Esophagus muscularis mucosa (tissue), 4 donors: ENCODE data around the gene APOBR. TPM values are rescaled to one million over a fixed set of nuclear protein-coding genes. Genes with fewer than 3 reads are reported as not detected.

Experiments
- DNase-seq: peaks from one replicate; pipeline ENCODE4 v3.0.0-alpha.2; 2017; ENCODE audit errors: extremely low spot score
- H3K27ac ChIP-seq, 4 donors: fragments of 200-600 bp; sonication (generic); replicated peaks in 1 of 4; 1 replicate in 3 of 4; 2 replicates in 1 of 4; pipeline ENCODE4 v1.5.1; 2016 to 2019; ENCODE audit warnings: mild to moderate bottlenecking in 1 of 4
- H3K27me3 ChIP-seq, 4 donors: fragments of 200-600 bp; sonication (generic); one replicate each; pipeline versions ENCODE4 v1.5.1 to v1.6.0; 2016 to 2019
- H3K36me3 ChIP-seq, 4 donors: fragments of 200-600 bp; sonication (generic); one replicate each; pipeline ENCODE4 v1.5.1; 2016 to 2019
- H3K4me1 ChIP-seq, 4 donors: fragments of 200-600 bp; sonication (generic); one replicate each; pipeline ENCODE4 v1.5.1; 2016 to 2019
- H3K4me3 ChIP-seq, 4 donors: fragments of 200-600 bp; sonication (generic); 1 replicate in 2 of 4; 2 replicates in 2 of 4; pipeline ENCODE4 v1.5.1; 2016 to 2019; ENCODE audit warnings: mild to moderate bottlenecking in 4 of 4, moderate library complexity in 1 of 4
- H3K9me3 ChIP-seq, 4 donors: fragments of 200-600 bp; sonication (generic); 1 replicate in 3 of 4; 2 replicates in 1 of 4; pipeline ENCODE4 v1.5.1; 2016 to 2019
- EP300 ChIP-seq: sonication (generic); formaldehyde crosslinking; IDR thresholded peaks from one replicate; pipeline ENCODE4 v1.6.1; 2017; ENCODE audit warnings: antibody characterized with exemption
- POLR2A ChIP-seq: fragments of 450-650 bp; IDR thresholded peaks from one replicate; pipeline ENCODE4 v1.6.1; 2017; ENCODE audit warnings: antibody characterized with exemption, moderate library complexity, mild to moderate bottlenecking, low read depth
- POLR2AphosphoS5 ChIP-seq, 2 donors: sonication (generic); formaldehyde crosslinking; IDR thresholded peaks; one replicate each; pipeline ENCODE4 v1.6.1; 2017; ENCODE audit warnings: antibody characterized with exemption in 2 of 2
- WGBS: methylation state at CpG from one replicate; pipeline ENCODE4 v1.1.5; 2018; 5-methylcytosine and 5-hydroxymethylcytosine counted together
- intact Hi-C: fragments of 100-400 bp; cut with DNase I; formaldehyde crosslinking; loops from one replicate; pipeline ENCODE4 v1.15.1; 2023
- total RNA-seq, 4 donors: library from RNA; depleted of rRNA; stranded (reverse); fragments of >200 nt; gene quantifications; one replicate each; pipeline versions ENCODE4 v1.1.0 to v1.2.1, GENCODE V29; 2016
- TF ChIP-seq, protein P1 (sequence below), 3 experiments: fragments of 200-600 bp in 2 of 3; fragments of 450-650 bp in 1 of 3; sonication (generic) in 2 of 3; IDR thresholded peaks; one replicate each; pipeline ENCODE4 v1.5.1; 2017 to 2019; ENCODE audit warnings: antibody characterized with exemption in 3 of 3, mild to moderate bottlenecking in 2 of 3, moderate library complexity in 1 of 3

Gene APOBR
- total RNA-seq, 4 donors from 2014 or later = 0.83 to 3.5 (median 1.6) TPM

DNA sequence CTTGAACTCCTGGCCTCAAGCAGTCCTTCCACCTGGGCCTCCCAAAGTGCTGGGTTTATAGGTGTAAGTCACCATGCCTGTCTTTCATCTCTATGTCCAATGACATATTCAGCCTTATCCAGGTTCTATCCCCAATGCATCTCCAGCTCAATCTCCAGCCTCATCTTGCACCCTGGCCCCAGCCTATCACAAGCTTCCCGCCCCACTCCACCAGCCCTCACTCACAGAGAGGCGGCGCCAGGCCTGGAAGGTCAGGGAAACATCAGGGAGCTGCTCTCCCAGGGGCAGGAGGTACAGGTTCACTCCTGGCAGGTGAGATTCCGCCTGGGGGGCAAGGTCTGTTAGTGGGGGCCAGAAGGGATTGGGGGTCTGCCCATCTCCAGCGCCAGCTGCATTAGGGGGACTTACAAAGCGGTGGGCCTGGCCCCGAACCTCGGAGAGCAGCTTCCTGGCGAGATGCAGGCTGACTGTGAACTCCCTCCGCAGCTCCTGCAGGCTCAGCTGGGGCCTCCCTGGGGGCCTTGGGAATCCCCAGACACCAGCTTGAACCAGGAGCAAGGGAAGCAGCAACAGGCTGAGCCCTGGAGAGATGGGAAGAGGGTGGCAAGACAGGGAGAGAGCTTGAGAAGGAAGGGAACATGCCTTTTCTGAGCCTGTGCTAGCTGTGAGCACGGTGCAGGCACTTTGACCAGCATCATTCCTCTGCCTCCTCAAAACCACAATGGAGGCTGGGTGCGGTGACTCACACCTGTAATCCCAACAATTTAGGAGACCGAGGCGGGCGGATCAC lies 9.2 kb downstream of the APOBR start:
- H3K36me3 ChIP-seq = no peaks in the 10 kb centered on the region
- no peak for DNase-seq

DNA sequence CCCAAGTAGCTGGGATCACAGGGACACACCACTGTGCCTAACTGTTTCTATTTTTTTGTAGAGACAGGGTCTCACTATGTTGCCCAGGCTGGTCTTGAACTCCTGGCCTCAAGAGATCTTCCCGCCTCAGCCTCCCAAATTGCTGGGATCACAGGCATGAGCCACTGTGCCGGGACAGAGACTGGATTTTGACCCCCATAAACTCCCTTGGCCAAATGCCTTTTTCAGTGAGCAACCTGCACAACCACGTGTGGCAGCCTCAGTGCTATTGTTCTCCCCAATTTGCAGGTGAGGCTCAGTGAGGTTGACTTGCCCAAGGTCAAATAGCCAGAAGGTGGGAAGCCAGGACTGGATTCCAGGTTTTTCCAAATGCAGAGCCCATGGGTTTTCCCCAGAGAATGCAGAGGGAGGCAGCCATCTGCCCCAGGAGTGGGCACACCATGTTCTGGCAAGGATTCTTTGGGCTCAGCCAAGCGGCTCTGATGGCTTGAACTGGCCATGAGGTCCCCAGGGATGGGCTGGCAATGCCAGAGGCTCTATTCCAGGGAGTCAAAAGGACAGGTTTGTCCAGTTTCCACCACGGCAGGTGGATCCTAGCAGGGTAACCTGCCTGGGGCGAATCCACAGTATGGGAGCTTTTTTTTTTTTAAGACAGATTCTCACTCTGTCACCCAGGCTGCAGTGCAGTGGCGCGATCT lies 10.4 kb downstream of the APOBR start:
- H3K4me1 ChIP-seq = peaks cover 0 to 7% (median 0%) of the 10 kb centered on the region in 4 donors
- H3K4me3 ChIP-seq = no peak overlapping the region
- H3K36me3 ChIP-seq = no peaks in the 10 kb centered on the region
- no peak for DNase-seq
- 80% methylated on average over 8 of the region's 8 CpGs for WGBS
- TF ChIP-seq, protein P1, sequence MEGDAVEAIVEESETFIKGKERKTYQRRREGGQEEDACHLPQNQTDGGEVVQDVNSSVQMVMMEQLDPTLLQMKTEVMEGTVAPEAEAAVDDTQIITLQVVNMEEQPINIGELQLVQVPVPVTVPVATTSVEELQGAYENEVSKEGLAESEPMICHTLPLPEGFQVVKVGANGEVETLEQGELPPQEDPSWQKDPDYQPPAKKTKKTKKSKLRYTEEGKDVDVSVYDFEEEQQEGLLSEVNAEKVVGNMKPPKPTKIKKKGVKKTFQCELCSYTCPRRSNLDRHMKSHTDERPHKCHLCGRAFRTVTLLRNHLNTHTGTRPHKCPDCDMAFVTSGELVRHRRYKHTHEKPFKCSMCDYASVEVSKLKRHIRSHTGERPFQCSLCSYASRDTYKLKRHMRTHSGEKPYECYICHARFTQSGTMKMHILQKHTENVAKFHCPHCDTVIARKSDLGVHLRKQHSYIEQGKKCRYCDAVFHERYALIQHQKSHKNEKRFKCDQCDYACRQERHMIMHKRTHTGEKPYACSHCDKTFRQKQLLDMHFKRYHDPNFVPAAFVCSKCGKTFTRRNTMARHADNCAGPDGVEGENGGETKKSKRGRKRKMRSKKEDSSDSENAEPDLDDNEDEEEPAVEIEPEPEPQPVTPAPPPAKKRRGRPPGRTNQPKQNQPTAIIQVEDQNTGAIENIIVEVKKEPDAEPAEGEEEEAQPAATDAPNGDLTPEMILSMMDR (IDR thresholded peaks at IDR 0.05) = no peak
- no peak for TF ChIP-seq POLR2A
- TF ChIP-seq POLR2AphosphoS5 (IDR thresholded peaks at IDR 0.05) = no peak
- no peak for TF ChIP-seq EP300
- intact Hi-C loops = no loop called here
- H3K27ac ChIP-seq = no peak overlapping the region
- peaks cover 0 to 26% (median 3%) of the 10 kb centered on the region in 4 donors for H3K27me3 ChIP-seq
- H3K9me3 ChIP-seq = no peaks in the 10 kb centered on the region

More for the DNA sequence above, 9.2 kb downstream of the APOBR start:
- TF ChIP-seq POLR2A (no peak), POLR2AphosphoS5 (IDR thresholded peaks at IDR 0.05) (no peak), EP300 (no peak)
- TF ChIP-seq, protein P1 (IDR thresholded peaks at IDR 0.05) = no peak
- no peak overlapping the region for H3K27ac ChIP-seq
- intact Hi-C loops = no loop called here
- H3K4me3 ChIP-seq = no peak overlapping the region
- peaks cover 0 to 26% (median 3%) of the 10 kb centered on the region in 4 donors for H3K27me3 ChIP-seq
- 73% methylated on average over 11 of the region's 15 CpGs for WGBS
- no peaks in the 10 kb centered on the region for H3K9me3 ChIP-seq
- H3K4me1 ChIP-seq = peaks cover 0 to 7% (median 0%) of the 10 kb centered on the region in 4 donors

DNA sequence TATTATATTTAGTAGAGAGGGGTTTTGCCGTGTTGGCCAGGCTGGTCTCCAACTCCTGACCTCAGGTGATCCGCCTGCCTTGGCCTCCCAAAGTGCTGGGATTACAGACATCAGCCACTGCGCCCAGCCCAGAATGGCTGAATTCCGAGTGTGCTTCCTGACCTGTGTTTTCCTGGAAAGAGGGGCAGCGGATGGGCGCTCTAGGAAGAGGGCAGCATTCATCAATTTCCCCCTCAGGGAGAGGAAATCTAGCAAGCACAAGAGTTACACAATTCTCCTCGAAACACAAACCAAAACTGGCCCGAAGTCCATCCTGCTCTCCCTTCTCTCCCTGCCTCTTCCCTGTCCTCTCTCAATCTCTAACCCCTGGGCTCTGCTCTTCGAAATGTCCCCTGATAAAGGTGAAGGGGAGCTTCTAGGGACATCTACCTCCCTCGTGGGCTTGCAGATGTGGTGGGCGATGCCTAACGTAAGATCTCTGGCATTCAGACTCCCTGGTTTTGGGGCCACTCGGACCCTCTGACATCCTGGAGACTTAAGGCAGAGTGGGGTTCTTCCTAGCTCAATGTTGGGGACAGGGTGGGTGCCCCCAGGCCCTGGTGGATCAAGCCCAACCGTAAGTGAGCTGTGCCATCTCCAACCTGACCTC lies 11.2 kb downstream of the APOBR start:
- Histone ChIP-seq H3K36me3 (no peaks in the 10 kb centered on the region), H3K4me3 (no peak overlapping the region), H3K27ac (no peak overlapping the region), H3K4me1 (peaks cover 0 to 7% (median 0%) of the 10 kb centered on the region in 4 donors), H3K9me3 (no peaks in the 10 kb centered on the region), H3K27me3 (peaks cover 0 to 26% (median 3%) of the 10 kb centered on the region in 4 donors)
- intact Hi-C loops = no loop called here
- WGBS = 66% methylated on average over 14 of the region's 14 CpGs
- TF ChIP-seq, protein P1 (IDR thresholded peaks at IDR 0.05) = no peak
- TF ChIP-seq EP300 (no peak), POLR2AphosphoS5 (IDR thresholded peaks at IDR 0.05) (no peak), POLR2A (no peak)
- no peak for DNase-seq

DNA sequence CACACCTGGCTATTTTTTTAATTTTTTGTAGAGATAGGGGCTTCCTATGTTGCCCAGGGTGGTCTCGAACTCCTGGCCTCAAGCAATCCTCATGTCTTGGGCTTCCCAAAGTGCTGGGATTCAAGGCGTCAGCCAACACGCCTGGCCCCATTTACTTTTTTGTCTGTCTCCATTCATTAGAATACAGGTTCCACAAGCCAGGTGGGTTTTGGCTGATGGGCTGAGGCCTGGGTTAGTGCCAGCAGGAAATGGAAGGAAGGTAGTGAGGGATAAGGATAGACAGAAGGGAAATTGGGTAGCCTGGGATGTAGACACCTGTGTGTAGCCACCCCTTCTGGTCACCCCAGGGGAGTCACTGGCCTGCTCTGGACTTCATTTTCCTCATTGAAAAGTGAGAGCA lies 16.6 kb downstream of the APOBR start:
- Histone ChIP-seq H3K9me3 (no peaks in the 10 kb centered on the region), H3K27ac (no peak overlapping the region), H3K4me3 (no peak overlapping the region), H3K27me3 (peaks cover 0 to 22% (median 3%) of the 10 kb centered on the region in 4 donors), H3K36me3 (no peaks in the 10 kb centered on the region), H3K4me1 (peaks cover 0 to 7% (median 0%) of the 10 kb centered on the region in 4 donors)
- intact Hi-C loops = no loop called here
- DNase-seq = no peak
- TF ChIP-seq EP300 = no peak
- no peak for TF ChIP-seq POLR2A
- TF ChIP-seq, protein P1 (IDR thresholded peaks at IDR 0.05) = no peak
- no peak for TF ChIP-seq POLR2AphosphoS5 (IDR thresholded peaks at IDR 0.05)
- 88% methylated on average over 3 of the region's 3 CpGs for WGBS
